Smooth muscle cell (in vitro differentiated cells): ENCODE results near the gene EGLN2. TPM values are rescaled to one million over a fixed set of nuclear protein-coding genes. Genes with fewer than 3 reads are reported as not detected.
"Not testable (repeated sequence)": the region's sequence is repeated elsewhere in the genome, so short reads cannot be mapped to it uniquely, and the experiment has no call there.

Experiments used
- DNase-seq: peaks from one replicate; lab custom pipeline; 2025; ENCODE audit not compliant: unreplicated experiment; lab: John Stamatoyannopoulos, UW
- H2AFZ ChIP-seq: fragments of 200-600 bp; sonication (generic); 2 replicates; pipeline ENCODE4 v1.6.0; 2016; ENCODE audit warnings: antibody characterized with exemption, low read depth, mild to moderate bottlenecking
- H3F3A ChIP-seq: fragments of 200-600 bp; sonication (generic); 2 replicates; pipeline ENCODE4 v1.6.0; 2017; ENCODE audit warnings: antibody characterized with exemption, low read depth
- H3K27ac ChIP-seq: fragments of 200-600 bp; sonication (generic); 2 replicates; pipeline ENCODE4 v1.5.1; 2016; ENCODE audit warnings: low read depth, mild to moderate bottlenecking
- H3K27me3 ChIP-seq: fragments of 200-600 bp; sonication (generic); 2 replicates; pipeline ENCODE4 v1.6.1; 2016; ENCODE audit warnings: low read depth, mild to moderate bottlenecking
- H3K36me3 ChIP-seq: fragments of 200-600 bp; sonication (generic); 2 replicates; pipeline ENCODE4 v1.5.1; 2016; ENCODE audit warnings: low read depth
- H3K4me1 ChIP-seq: fragments of 200-600 bp; sonication (generic); 2 replicates; pipeline ENCODE4 v1.5.1; 2016; ENCODE audit warnings: low read depth
- H3K4me2 ChIP-seq: fragments of 200-600 bp; sonication (generic); 2 replicates; pipeline ENCODE4 v1.6.0; 2016; ENCODE audit warnings: mild to moderate bottlenecking
- H3K4me3 ChIP-seq: fragments of 200-600 bp; sonication (generic); 2 replicates; pipeline ENCODE4 v1.5.1; 2016; ENCODE audit warnings: mild to moderate bottlenecking
- H3K79me2 ChIP-seq: fragments of 200-600 bp; sonication (generic); 2 replicates; pipeline ENCODE4 v1.6.0; 2016; ENCODE audit warnings: low read depth, mild to moderate bottlenecking
- H3K9ac ChIP-seq: fragments of 200-600 bp; sonication (generic); 2 replicates; pipeline ENCODE4 v1.6.0; 2016; ENCODE audit warnings: low read depth
- H3K9me3 ChIP-seq: fragments of 200-600 bp; sonication (generic); replicated peaks from 2 replicates; pipeline ENCODE4 v1.5.1; 2016; ENCODE audit warnings: low read depth
- H4K20me1 ChIP-seq: fragments of 200-600 bp; sonication (generic); 2 replicates; pipeline ENCODE4 v1.6.0; 2016; ENCODE audit warnings: low read depth
- WGBS: methylation state at CpG from one replicate; pipeline ENCODE4 v1.1.7; 2016; ENCODE audit warnings: low lambda C conversion rate; 5-methylcytosine and 5-hydroxymethylcytosine counted together
- polyA plus RNA-seq: library from polyadenylated mRNA; unstranded; fragments of >200 nt; fragmentation: Nextera tagmentation; extraction: Ambion mirVana; gene quantifications from 2 replicates; pipeline ENCODE4 v1.2.1, GENCODE V29; 2016
- total RNA-seq: library from RNA; depleted of rRNA; stranded (reverse); fragments of >200 nt; gene quantifications from 2 replicates; pipeline ENCODE4 v1.2.3, GENCODE V29; 2014
- TF ChIP-seq, protein P1 (sequence below): fragments of 200-600 bp; sonication (generic); IDR thresholded peaks from 2 replicates; pipeline ENCODE4 v1.5.1; 2017; ENCODE audit warnings: borderline replicate concordance, mild to moderate bottlenecking, antibody characterized with exemption; ENCODE audit not compliant: insufficient read depth, poor library complexity, severe bottlenecking

Gene EGLN2
- total and polyA plus RNA-seq, 2 experiments from 2014 or later, result 25.1 to 77.1 TPM

DNA sequence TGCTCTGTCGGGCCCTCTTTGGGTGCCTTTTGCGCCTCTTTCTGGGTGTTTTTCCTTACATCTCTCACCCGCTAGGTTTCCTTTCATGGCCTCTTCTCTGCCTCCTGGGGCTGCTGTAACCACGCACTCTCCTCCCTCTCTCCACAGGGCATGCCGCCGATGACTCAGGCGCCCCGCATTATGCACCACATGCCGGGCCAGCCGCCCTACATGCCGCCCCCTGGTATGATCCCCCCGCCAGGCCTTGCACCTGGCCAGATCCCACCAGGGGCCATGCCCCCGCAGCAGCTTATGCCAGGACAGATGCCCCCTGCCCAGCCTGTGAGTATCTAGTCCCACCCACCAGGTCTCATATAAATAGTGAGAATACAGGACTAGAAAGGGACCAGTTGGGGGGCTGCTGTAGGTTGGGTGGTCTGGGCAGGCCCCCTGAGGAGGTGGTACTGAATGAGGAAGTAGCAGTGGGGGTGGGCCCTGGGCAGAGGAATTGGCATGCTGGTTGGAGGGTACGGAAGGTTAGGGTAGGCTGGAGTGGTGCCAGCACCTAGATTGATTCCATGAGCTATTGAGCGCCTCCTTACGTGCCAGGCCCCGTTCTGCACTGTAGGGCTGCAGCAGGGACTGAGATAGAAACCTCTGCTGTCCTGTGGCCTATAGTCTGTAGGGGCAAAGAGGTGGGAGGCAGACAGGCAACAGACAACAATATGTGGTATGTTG, 36.1 kb upstream of the EGLN2 start:
- peaks cover 17% of the 10 kb centered on the region for H3K36me3 ChIP-seq
- 98% methylated on average over 17 of the region's 17 CpGs for WGBS
- no peaks in the 10 kb centered on the region for H3K9me3 ChIP-seq
- TF ChIP-seq, protein P1, sequence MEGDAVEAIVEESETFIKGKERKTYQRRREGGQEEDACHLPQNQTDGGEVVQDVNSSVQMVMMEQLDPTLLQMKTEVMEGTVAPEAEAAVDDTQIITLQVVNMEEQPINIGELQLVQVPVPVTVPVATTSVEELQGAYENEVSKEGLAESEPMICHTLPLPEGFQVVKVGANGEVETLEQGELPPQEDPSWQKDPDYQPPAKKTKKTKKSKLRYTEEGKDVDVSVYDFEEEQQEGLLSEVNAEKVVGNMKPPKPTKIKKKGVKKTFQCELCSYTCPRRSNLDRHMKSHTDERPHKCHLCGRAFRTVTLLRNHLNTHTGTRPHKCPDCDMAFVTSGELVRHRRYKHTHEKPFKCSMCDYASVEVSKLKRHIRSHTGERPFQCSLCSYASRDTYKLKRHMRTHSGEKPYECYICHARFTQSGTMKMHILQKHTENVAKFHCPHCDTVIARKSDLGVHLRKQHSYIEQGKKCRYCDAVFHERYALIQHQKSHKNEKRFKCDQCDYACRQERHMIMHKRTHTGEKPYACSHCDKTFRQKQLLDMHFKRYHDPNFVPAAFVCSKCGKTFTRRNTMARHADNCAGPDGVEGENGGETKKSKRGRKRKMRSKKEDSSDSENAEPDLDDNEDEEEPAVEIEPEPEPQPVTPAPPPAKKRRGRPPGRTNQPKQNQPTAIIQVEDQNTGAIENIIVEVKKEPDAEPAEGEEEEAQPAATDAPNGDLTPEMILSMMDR, result no peak
- no peak for DNase-seq
- H3K4me1 ChIP-seq, result no peaks in the 10 kb centered on the region
- H3F3A ChIP-seq, result peaks cover 12% of the 10 kb centered on the region
- H3K4me2 ChIP-seq, result no peak overlapping the region
- no peak overlapping the region for H3K9ac ChIP-seq
- H3K27ac ChIP-seq, result no peak overlapping the region
- peaks cover 12% of the 10 kb centered on the region for H4K20me1 ChIP-seq
- H3K27me3 ChIP-seq, result no peaks in the 10 kb centered on the region
- no peak overlapping the region for H2AFZ ChIP-seq
- peaks cover 5% of the 10 kb centered on the region for H3K79me2 ChIP-seq
- no peak overlapping the region for H3K4me3 ChIP-seq

DNA sequence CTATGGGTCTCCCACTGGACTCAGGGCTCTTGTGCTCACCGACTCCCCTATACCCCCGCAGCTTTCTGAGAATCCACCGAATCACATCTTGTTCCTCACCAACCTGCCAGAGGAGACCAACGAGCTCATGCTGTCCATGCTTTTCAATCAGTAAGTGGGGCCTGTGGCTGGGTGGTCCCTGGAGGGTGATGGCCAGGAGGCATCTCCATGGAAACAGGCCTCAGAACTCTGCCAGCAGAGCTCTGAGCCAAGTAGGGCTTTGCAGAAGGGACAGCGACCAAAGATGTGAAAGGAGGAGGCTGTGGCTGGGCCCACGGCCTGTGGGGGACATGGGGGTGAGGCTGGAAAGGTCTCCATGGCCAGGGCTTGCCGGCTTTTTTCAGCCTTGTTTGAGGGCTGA, 35.5 kb upstream of the EGLN2 start:
- H3K27me3 ChIP-seq, result no peaks in the 10 kb centered on the region
- H3K9ac ChIP-seq, result no peak overlapping the region
- TF ChIP-seq, protein P1, result no peak
- H2AFZ ChIP-seq, result no peak overlapping the region
- no peak overlapping the region for H3K27ac ChIP-seq
- H3K4me1 ChIP-seq, result no peaks in the 10 kb centered on the region
- no peak overlapping the region for H3K4me3 ChIP-seq
- DNase-seq, result no peak
- peaks cover 6% of the 10 kb centered on the region for H4K20me1 ChIP-seq
- H3K4me2 ChIP-seq, result no peak overlapping the region
- H3K9me3 ChIP-seq, result no peaks in the 10 kb centered on the region
- 99% methylated on average over 7 of the region's 7 CpGs for WGBS
- peaks cover 13% of the 10 kb centered on the region for H3K36me3 ChIP-seq
- peaks cover under 1% of the 10 kb centered on the region for H3K79me2 ChIP-seq
- peaks cover 12% of the 10 kb centered on the region for H3F3A ChIP-seq

DNA sequence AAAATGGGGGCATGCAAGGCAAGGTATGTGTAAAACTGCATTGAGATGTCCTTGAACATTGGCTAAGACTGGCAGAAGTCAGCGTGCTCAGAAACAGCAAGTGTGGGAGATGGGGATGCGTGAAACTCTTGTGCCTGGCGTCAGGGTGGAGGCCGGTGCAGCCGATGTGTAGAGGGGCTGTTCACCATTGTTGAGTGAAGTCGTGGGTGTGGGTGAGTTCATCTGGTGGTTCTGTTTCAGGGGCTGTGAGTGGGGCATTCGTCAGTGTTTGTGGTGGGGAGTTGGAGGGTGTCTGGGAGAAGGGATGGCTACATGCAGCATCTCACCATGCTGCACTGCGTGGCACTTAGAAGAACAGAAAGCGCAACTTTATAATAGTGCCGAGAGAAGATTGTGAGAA, 35.0 kb upstream of the EGLN2 start:
- Histone ChIP-seq H3K36me3 (peaks cover 13% of the 10 kb centered on the region), H3F3A (peaks cover 12% of the 10 kb centered on the region), H2AFZ (no peak overlapping the region), H3K27ac (no peak overlapping the region), H3K4me2 (no peak overlapping the region), H3K4me1 (no peaks in the 10 kb centered on the region), H3K79me2 (no peaks in the 10 kb centered on the region), H3K4me3 (no peak overlapping the region), H3K27me3 (no peaks in the 10 kb centered on the region), H4K20me1 (peaks cover 4% of the 10 kb centered on the region), H3K9me3 (no peaks in the 10 kb centered on the region), H3K9ac (no peak overlapping the region)
- WGBS, result 97% methylated on average over 10 of the region's 10 CpGs
- TF ChIP-seq, protein P1, result no peak
- DNase-seq, result no peak

DNA sequence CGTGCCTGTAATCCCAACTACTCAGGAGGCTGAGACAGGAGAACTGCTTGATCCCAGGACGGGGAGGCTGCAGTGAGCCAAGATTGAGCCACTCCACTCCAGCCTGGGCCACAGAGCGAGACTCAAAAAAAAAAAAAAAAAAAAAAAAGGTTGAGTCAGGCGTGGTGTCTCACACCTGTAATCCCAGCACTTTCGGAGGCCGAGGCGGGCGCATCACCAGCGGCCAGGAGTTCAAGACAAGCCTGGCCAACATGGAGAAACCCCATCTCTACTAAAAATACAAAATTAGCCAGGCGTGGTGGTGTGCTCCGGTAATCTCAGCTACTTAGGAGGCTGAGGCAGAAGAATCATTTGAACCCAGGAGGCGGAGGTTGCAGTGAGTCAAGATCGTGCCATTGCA, 32.6 kb upstream of the EGLN2 start:
- not testable (repeated sequence) for H3K27me3 ChIP-seq, H2AFZ ChIP-seq, H3K4me1 ChIP-seq, H3K9ac ChIP-seq, H3K4me3 ChIP-seq, H3K9me3 ChIP-seq, H3K27ac ChIP-seq, DNase-seq, H3K79me2 ChIP-seq, H4K20me1 ChIP-seq, H3K36me3 ChIP-seq, H3K4me2 ChIP-seq
- WGBS, result 95% methylated on average over 13 of the region's 13 CpGs
- H3F3A ChIP-seq, result peaks cover 12% of the 10 kb centered on the region
